GM13976 (cell line): Measurements from ENCODE around the gene ZBTB24.

Experiments
- DNase-seq: peaks from one replicate; pipeline ENCODE4 v3.0.0; 2012; ENCODE audit warnings: low spot score
- CTCF ChIP-seq: IDR thresholded peaks from 2 replicates; pipeline ENCODE4 v1.5.1; 2012; ENCODE audit warnings: borderline replicate concordance, mild to moderate bottlenecking; ENCODE audit not compliant: insufficient read depth; ENCODE audit errors: extremely low read depth, missing control alignments, control extremely low read depth
- in situ Hi-C: fragments of 300-500 bp; cut with MboI; formaldehyde crosslinking; loops from one replicate; pipeline ENCODE4 v1.12.0; 2022; ENCODE audit warnings: low sequenced_read_pairs, mixed read lengths, inconsistent platforms; ENCODE audit not compliant: unreplicated experiment

Gene ZBTB24

GRCh38 chr6:109503327-109504224 is 20.6 kb upstream of the ZBTB24 start:
- TF ChIP-seq CTCF, result no peak
- no peak for DNase-seq
- in situ Hi-C loops, result loop anchor here (25.0 kb wide), 1 partner anchor 884 kb away; no protein-coding TSS in a partner anchor

- no peak for TF ChIP-seq CTCF
- DNase-seq, result no peak
- in situ Hi-C loops, result no loop called here
Observed at GRCh38 chr6:109498936-109499335, 15.9 kb upstream of the ZBTB24 start.

GRCh38 chr6:109498052-109498451 is 15.0 kb upstream of the ZBTB24 start:
- no peak for TF ChIP-seq CTCF
- no peak for DNase-seq
- in situ Hi-C loops, result no loop called here

GRCh38 chr6:109496036-109496772 is 13.2 kb upstream of the ZBTB24 start:
- DNase-seq, result no peak
- in situ Hi-C loops, result no loop called here
- no peak for TF ChIP-seq CTCF

GRCh38 chr6:109493865-109494264 is 10.8 kb upstream of the ZBTB24 start:
- DNase-seq, result no peak
- TF ChIP-seq CTCF, result no peak
- in situ Hi-C loops, result no loop called here

GRCh38 chr6:109491207-109491938 is 8.4 kb upstream of the ZBTB24 start:
- no peak for TF ChIP-seq CTCF
- in situ Hi-C loops, result no loop called here
- peak; percentile 49 for DNase-seq
